ENCODE data around the gene HIPK2. TPM values are rescaled to one million over a fixed set of nuclear protein-coding genes. Genes with fewer than 3 reads are reported as not detected.
A peak's percentile ranks its signal among the peaks of the same experiment; 100 is the strongest.

HIPK2 gene
- polyA plus RNA-seq, 3 donors: 1.6 to 12.1 (median 3.0) TPM

GRCh38 chr7:139543801-139544603 lies 233.8 kb downstream of the HIPK2 start:
- Histone ChIP-seq H2AFZ (ENCODE audit: insufficient read depth, low read depth, low read length, poor library complexity, severe bottlenecking) (peak overlapping the region; percentile 52), H3K9ac (ENCODE audit: insufficient read depth, low read length, poor library complexity, severe bottlenecking) (no peak overlapping the region)
- WGBS (ENCODE audit: insufficient coverage): 79% methylated on average over 17 of the region's 18 CpGs

More at GRCh38 chr7:139543801-139544603, 233.8 kb downstream of the HIPK2 start:
- Histone ChIP-seq H3K27me3 (ENCODE audit: control insufficient read depth in 2 of 2, insufficient read depth in 2 of 2, low read length in 2 of 2) (no peaks in the 10 kb centered on the region), H3K36me3 (replicated peaks in 1 of 2; ENCODE audit: control insufficient read depth in 1 of 2, insufficient read depth in 2 of 2, low read length in 2 of 2) (no peaks in the 10 kb centered on the region), H3K79me2 (ENCODE audit: insufficient read depth, low read length) (no peaks in the 10 kb centered on the region), H3K4me1 (ENCODE audit: control insufficient read depth in 1 of 2, insufficient read depth in 2 of 2, low read length in 2 of 2) (peaks cover 5 to 9% of the 10 kb centered on the region in 2 donors), H3K4me3 (replicated peaks in 1 of 3; ENCODE audit: low read depth in 2 of 3, low read length in 3 of 3) (no peak overlapping the region), H3K4me2 (replicated peaks; ENCODE audit: extremely low read depth, low read length, poor library complexity, severe bottlenecking) (no peak overlapping the region), H4K20me1 (ENCODE audit: insufficient read depth, low read length) (no peaks in the 10 kb centered on the region), H3K9me3 (replicated peaks in 1 of 2; ENCODE audit: control insufficient read depth in 1 of 2, insufficient read depth in 1 of 2, low read length in 2 of 2) (no peaks in the 10 kb centered on the region), H3K27ac (ENCODE audit: low read depth in 1 of 2, low read length in 2 of 2) (no peak overlapping the region)
- Mint-ChIP-seq H3K27me3 (ENCODE audit: low read depth in 3 of 3) (peaks cover 2 to 3% (median 2%) of the 10 kb centered on the region in 3 donors), H3K4me1 (peaks cover 6% of the 10 kb centered on the region), H3K9me3 (peaks cover 0 to 6% (median 2%) of the 10 kb centered on the region in 7 donors), H3K36me3 (no peaks in the 10 kb centered on the region), H3K4me3 (peak overlapping the region in 1 of 2 donors; percentile 35), H3K27ac (no peak overlapping the region)
- no peak for TF ChIP-seq CTCF (IDR thresholded peaks at IDR 0.05)
- intact Hi-C loops (cut with micrococcal nuclease): no loop called here
- peak; percentile 7 to 23 (median 11) for DNase-seq

Measured in CD14-positive monocyte (primary cell).